ENCODE data around the gene FIBP. TPM values are rescaled to one million over a fixed set of nuclear protein-coding genes. Genes with fewer than 3 reads are reported as not detected.
A peak's percentile ranks its signal among the peaks of the same experiment; 100 is the strongest.

Gene FIBP
- total RNA-seq, 1 donor from 2014 or later, result 76.5 TPM

GRCh38 chr11:65867284-65868071 lies 20.8 kb downstream of the FIBP start:
- H3K4me3 Mint-ChIP-seq, result no peak overlapping the region
- intact Hi-C loops (cut with micrococcal nuclease), result loop anchor here (1.0 kb wide), 1 partner anchor 7 kb away; the partner anchor contains the start of gene MUS81
- H3K36me3 Mint-ChIP-seq (ENCODE audit: low read depth), result peaks cover 45% of the 10 kb centered on the region
- H3K4me1 Mint-ChIP-seq, result peaks cover 11% of the 10 kb centered on the region
- TF ChIP-seq CTCF (IDR thresholded peaks at IDR 0.05), result no peak
- peak overlapping the region; percentile 27 for H3K27ac Mint-ChIP-seq
- no peaks in the 10 kb centered on the region for H3K27me3 Mint-ChIP-seq
- ChIA-PET CTCF (interaction anchor here (2.8 kb wide), 1 partner anchor 8 kb away, joined by 10 read pairs; the partner anchor contains the start of gene MUS81), POLR2A (interaction anchor here (2.8 to 5.2 kb wide), 2 partner anchors 8 to 23 kb away, joined by 7 to 113 read pairs; partner anchors contain the start of genes CCDC85B, CFL1 and MUS81)
- peak; percentile 29 for ATAC-seq (ENCODE audit: low read depth)
- H3K9me3 Mint-ChIP-seq, result no peaks in the 10 kb centered on the region
- no peak for DNase-seq

GRCh38 chr11:65866509-65867283 lies 21.6 kb downstream of the FIBP start:
- Mint-ChIP-seq H3K9me3 (no peaks in the 10 kb centered on the region), H3K4me3 (no peak overlapping the region), H3K27me3 (no peaks in the 10 kb centered on the region), H3K36me3 (ENCODE audit: low read depth) (peaks cover 48% of the 10 kb centered on the region), H3K4me1 (peaks cover 13% of the 10 kb centered on the region), H3K27ac (no peak overlapping the region)
- TF ChIP-seq CTCF (IDR thresholded peaks at IDR 0.05), result no peak
- ChIA-PET CTCF (no interaction called here), POLR2A (interaction anchor here (0.5 to 0.6 kb wide), 2 partner anchors 112 to 444 kb away, joined by 3 to 5 read pairs; partner anchors contain the start of gene NEAT1)
- DNase-seq, result no peak
- intact Hi-C loops (cut with micrococcal nuclease), result no loop called here
- no peak for ATAC-seq (ENCODE audit: low read depth)

GRCh38 chr11:65865550-65866172 lies 22.6 kb downstream of the FIBP start:
- DNase-seq (no peak), ATAC-seq (ENCODE audit: low read depth) (no peak)
- Mint-ChIP-seq H3K4me1 (peaks cover 16% of the 10 kb centered on the region), H3K9me3 (no peaks in the 10 kb centered on the region), H3K4me3 (no peak overlapping the region), H3K27ac (no peak overlapping the region), H3K27me3 (no peaks in the 10 kb centered on the region), H3K36me3 (ENCODE audit: low read depth) (peaks cover 48% of the 10 kb centered on the region)
- CTCF ChIA-PET, result no interaction called here
- intact Hi-C loops (cut with micrococcal nuclease), result no loop called here
- POLR2A ChIA-PET, result interaction anchor here (0.6 kb wide), 1 partner anchor 443 kb away, joined by 5 read pairs; the partner anchor contains the start of gene NEAT1
- TF ChIP-seq CTCF (IDR thresholded peaks at IDR 0.05), result no peak

GRCh38 chr11:65864706-65865471 lies 23.4 kb downstream of the FIBP start:
- ATAC-seq (ENCODE audit: low read depth) (no peak), DNase-seq (no peak)
- ChIA-PET POLR2A (no interaction called here), CTCF (no interaction called here)
- no peak overlapping the region for H3K4me3 Mint-ChIP-seq
- no peaks in the 10 kb centered on the region for H3K27me3 Mint-ChIP-seq
- no peak for TF ChIP-seq CTCF (IDR thresholded peaks at IDR 0.05)
- intact Hi-C loops (cut with micrococcal nuclease), result no loop called here
- H3K4me1 Mint-ChIP-seq, result peaks cover 17% of the 10 kb centered on the region
- no peaks in the 10 kb centered on the region for H3K9me3 Mint-ChIP-seq
- H3K36me3 Mint-ChIP-seq (ENCODE audit: low read depth), result peaks cover 53% of the 10 kb centered on the region
- H3K27ac Mint-ChIP-seq, result no peak overlapping the region
